Right lobe of liver (tissue), 4 donors: ENCODE measurements around the gene HHATL.

Source experiments
- POLR2A ChIP-seq: fragments of 450-650 bp; IDR thresholded peaks from one replicate; pipeline ENCODE4 v1.6.1; 2017; ENCODE audit warnings: antibody characterized with exemption, mild to moderate bottlenecking
- TF ChIP-seq, protein P1 (sequence below), 4 donors: fragments of 200-600 bp in 3 of 4; fragments of 450-650 bp in 1 of 4; IDR thresholded peaks; one replicate each; pipeline versions ENCODE4 v1.5.1 to v1.8.0; 2016 to 2022; ENCODE audit warnings: antibody characterized with exemption in 4 of 4, mild to moderate bottlenecking in 2 of 4
- donor health status: DM: no; HTN: no; CAD: no.
- donor health status: DM: no; HTN: no; CAD: no.
- donor health status: DM: no; HTN: yes; CAD: no.

DNA sequence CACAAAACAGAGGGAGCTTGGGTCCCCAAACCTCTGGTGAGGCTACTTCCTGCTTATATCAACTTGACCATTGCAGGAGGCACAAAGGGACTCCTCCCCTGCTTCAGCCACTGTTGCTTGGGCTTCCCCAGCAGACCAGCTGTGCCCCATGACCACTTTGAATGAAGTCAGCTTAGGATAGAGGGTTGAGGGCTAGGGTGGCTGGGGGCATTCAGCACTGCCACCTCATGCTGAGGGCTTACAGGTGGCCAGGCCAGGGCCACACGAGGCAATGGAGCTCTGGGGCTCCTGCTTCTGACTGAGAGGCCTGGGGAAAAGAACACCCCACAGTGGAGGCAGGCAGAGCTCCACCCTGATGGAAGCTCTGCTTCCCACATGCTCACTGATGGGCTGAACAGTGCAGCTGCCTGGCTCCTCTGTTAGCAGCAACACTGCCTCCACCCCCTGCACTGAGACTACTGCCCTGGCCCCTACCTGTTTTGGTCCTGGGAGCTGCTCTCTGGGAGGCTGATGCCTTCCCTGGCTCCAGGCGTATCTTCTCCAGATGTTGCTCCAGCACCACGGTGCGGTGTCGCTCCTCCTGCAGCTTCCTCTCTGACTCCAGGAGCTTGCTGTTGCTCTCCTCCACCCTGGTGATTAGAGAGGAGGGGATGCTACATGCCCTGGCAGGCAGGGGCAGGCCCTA, 10.2 kb upstream of the HHATL start:
- TF ChIP-seq, protein P1, sequence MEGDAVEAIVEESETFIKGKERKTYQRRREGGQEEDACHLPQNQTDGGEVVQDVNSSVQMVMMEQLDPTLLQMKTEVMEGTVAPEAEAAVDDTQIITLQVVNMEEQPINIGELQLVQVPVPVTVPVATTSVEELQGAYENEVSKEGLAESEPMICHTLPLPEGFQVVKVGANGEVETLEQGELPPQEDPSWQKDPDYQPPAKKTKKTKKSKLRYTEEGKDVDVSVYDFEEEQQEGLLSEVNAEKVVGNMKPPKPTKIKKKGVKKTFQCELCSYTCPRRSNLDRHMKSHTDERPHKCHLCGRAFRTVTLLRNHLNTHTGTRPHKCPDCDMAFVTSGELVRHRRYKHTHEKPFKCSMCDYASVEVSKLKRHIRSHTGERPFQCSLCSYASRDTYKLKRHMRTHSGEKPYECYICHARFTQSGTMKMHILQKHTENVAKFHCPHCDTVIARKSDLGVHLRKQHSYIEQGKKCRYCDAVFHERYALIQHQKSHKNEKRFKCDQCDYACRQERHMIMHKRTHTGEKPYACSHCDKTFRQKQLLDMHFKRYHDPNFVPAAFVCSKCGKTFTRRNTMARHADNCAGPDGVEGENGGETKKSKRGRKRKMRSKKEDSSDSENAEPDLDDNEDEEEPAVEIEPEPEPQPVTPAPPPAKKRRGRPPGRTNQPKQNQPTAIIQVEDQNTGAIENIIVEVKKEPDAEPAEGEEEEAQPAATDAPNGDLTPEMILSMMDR (IDR thresholded peaks at IDR 0.05) = no peak
- TF ChIP-seq POLR2A = no peak
